SK-N-SH (cell line): Measurements from ENCODE around the gene NCBP3. TPM values are rescaled to one million over a fixed set of nuclear protein-coding genes. Genes with fewer than 3 reads are reported as not detected.

Experiments used
- CTCF ChIA-PET: fragments of 300-600, 350-600 bp; formaldehyde crosslinking; extraction: SDS; loops from one replicate; lab custom pipeline; 2021; lab: Yijun Ruan, JAX
- POLR2A ChIA-PET: fragments of 350-600 bp; sonication (Branson Sonifier 250); formaldehyde crosslinking; extraction: SDS; loops from one replicate; lab custom pipeline; 2020; ENCODE audit warnings: antibody characterized with exemption, inconsistent platforms; lab: Yijun Ruan, JAX
- DNase-seq: peaks from one replicate; pipeline ENCODE4 v3.0.0; 2012
- H2AFZ ChIP-seq: fragments of 200-600 bp; sonication (generic); 2 replicates; pipeline ENCODE4 v1.8.1; 2016; ENCODE audit warnings: antibody characterized with exemption, mild to moderate bottlenecking, low read depth
- H3F3A ChIP-seq: fragments of 200-600 bp; sonication (generic); replicated peaks from 2 replicates; pipeline ENCODE3; 2016; ENCODE audit warnings: antibody characterized with exemption, mild to moderate bottlenecking; ENCODE audit not compliant: insufficient read depth
- H3K27ac ChIP-seq, 2 experiments: fragments of 200-500 bp in 1 of 2; fragments of 200-600 bp in 1 of 2; sonication (Bioruptor generic) in 1 of 2; sonication (generic), shearing (Covaris generic) in 1 of 2; 2 replicates each; pipeline versions ENCODE4 v1.5.1 to v1.6.1; 2014 to 2016; ENCODE audit warnings: low read depth in 2 of 2, inconsistent platforms in 1 of 2, low read length in 1 of 2, mild to moderate bottlenecking in 1 of 2, mixed read lengths in 1 of 2
- H3K27me3 ChIP-seq: fragments of 200-600 bp; sonication (generic), shearing (Covaris generic); 2 replicates; pipeline ENCODE4 v1.6.1; 2016; ENCODE audit warnings: mixed run types; ENCODE audit not compliant: insufficient read depth
- H3K36me3 ChIP-seq, 2 experiments: fragments of 200-500 bp in 1 of 2; fragments of 200-600 bp in 1 of 2; sonication (Bioruptor generic) in 1 of 2; sonication (generic) in 1 of 2; replicated peaks in 1 of 2; 2 replicates each; pipeline versions ENCODE3 to v1.5.1; 2014 to 2016; ENCODE audit warnings: low read length in 1 of 2, mild to moderate bottlenecking in 1 of 2; ENCODE audit not compliant: insufficient read depth in 2 of 2, control insufficient read depth in 1 of 2
- H3K4me1 ChIP-seq, 2 experiments: fragments of 200-500 bp in 1 of 2; fragments of 200-600 bp in 1 of 2; sonication (Bioruptor generic) in 1 of 2; sonication (generic), shearing (Covaris generic) in 1 of 2; 2 replicates each; pipeline versions ENCODE4 v1.5.1 to v1.6.1; 2014 to 2016; ENCODE audit warnings: low read depth in 1 of 2, low read length in 1 of 2, mixed run types in 1 of 2; ENCODE audit not compliant: insufficient read depth in 2 of 2, control insufficient read depth in 1 of 2
- H3K4me2 ChIP-seq: fragments of 200-600 bp; sonication (generic), shearing (Covaris generic); 2 replicates; pipeline ENCODE4 v1.6.1; 2017; ENCODE audit warnings: mixed run types
- H3K4me3 ChIP-seq, 2 experiments: fragments of 200-500 bp in 1 of 2; fragments of 200-600 bp in 1 of 2; sonication (Bioruptor generic) in 1 of 2; sonication (generic), shearing (Covaris generic) in 1 of 2; 2 replicates each; pipeline versions ENCODE4 v1.5.1 to v1.8.1; 2014 to 2016; ENCODE audit warnings: low read depth in 2 of 2, inconsistent platforms in 1 of 2, low read length in 1 of 2, mild to moderate bottlenecking in 1 of 2, mixed read lengths in 1 of 2, moderate library complexity in 1 of 2
- H3K79me2 ChIP-seq: fragments of 200-600 bp; sonication (generic); 2 replicates; pipeline ENCODE4 v1.8.1; 2017; ENCODE audit warnings: mild to moderate bottlenecking; ENCODE audit not compliant: insufficient read depth
- H3K9ac ChIP-seq: fragments of 200-600 bp; sonication (generic); 2 replicates; pipeline ENCODE4 v1.6.1; 2017; ENCODE audit warnings: mixed run types
- H3K9me2 ChIP-seq: fragments of 200-600 bp; sonication (generic); 2 replicates; pipeline ENCODE4 v1.6.1; 2017; ENCODE audit warnings: mixed run types
- H3K9me3 ChIP-seq: fragments of 200-600 bp; sonication (generic); 2 replicates; pipeline ENCODE4 v1.6.1; 2017; ENCODE audit warnings: mixed run types, mild to moderate bottlenecking, moderate library complexity
- H4K20me1 ChIP-seq: fragments of 200-600 bp; sonication (generic); 2 replicates; pipeline ENCODE4 v1.6.1; 2017; ENCODE audit warnings: mild to moderate bottlenecking, mixed run types; ENCODE audit not compliant: insufficient read depth
- CHD2 ChIP-seq: fragments of 150-350 bp; IDR thresholded peaks from 2 replicates; pipeline ENCODE4 v1.6.1; 2018; ENCODE audit warnings: low read length; ENCODE audit not compliant: partially characterized antibody
- EZH2phosphoT487 ChIP-seq: fragments of 200-600 bp; sonication (generic); IDR thresholded peaks from 2 replicates; pipeline ENCODE4 v1.6.1; 2017; ENCODE audit warnings: low read depth, mixed run types, mild to moderate bottlenecking, antibody characterized with exemption, moderate library complexity, borderline replicate concordance
- FOSL2 ChIP-seq: IDR thresholded peaks from 2 replicates; pipeline ENCODE4 v1.4.0; 2012; ENCODE audit warnings: low read depth, mild to moderate bottlenecking, moderate library complexity, borderline replicate concordance
- GABPA ChIP-seq: IDR thresholded peaks from 2 replicates; pipeline ENCODE4 v1.4.0; 2012; ENCODE audit warnings: low read depth, mild to moderate bottlenecking
- GATA2 ChIP-seq: sonication (generic); formaldehyde crosslinking; IDR thresholded peaks from 2 replicates; pipeline ENCODE4 v1.5.0; 2020; ENCODE audit warnings: mild to moderate bottlenecking, missing genetic modification reagents
- IRF3 ChIP-seq: fragments of 150-350 bp; IDR thresholded peaks from 2 replicates; pipeline ENCODE4 v1.6.1; 2016; ENCODE audit warnings: mild to moderate bottlenecking, low read depth, low read length
- MAX ChIP-seq: IDR thresholded peaks from 2 replicates; pipeline ENCODE4 v1.4.0; 2012; ENCODE audit warnings: low read depth
- MXI1 ChIP-seq: IDR thresholded peaks from 2 replicates; pipeline ENCODE4 v1.6.1; 2012; ENCODE audit warnings: mild to moderate bottlenecking, low read depth, low read length, improper control_type of control experiment
- NFIC ChIP-seq: IDR thresholded peaks from 2 replicates; pipeline ENCODE4 v1.4.0; 2012; ENCODE audit warnings: borderline replicate concordance
- NRF1 ChIP-seq: IDR thresholded peaks from 2 replicates; pipeline ENCODE4 v1.6.1; 2012; ENCODE audit warnings: low read depth, mild to moderate bottlenecking, low read length
- PBX3 ChIP-seq: IDR thresholded peaks from 2 replicates; pipeline ENCODE4; 2012
- RAD21 ChIP-seq: IDR thresholded peaks from 2 replicates; pipeline ENCODE4 v1.6.1; 2012; ENCODE audit warnings: mild to moderate bottlenecking, low read length
- RCOR1 ChIP-seq: fragments of 150-350 bp; IDR thresholded peaks from 2 replicates; pipeline ENCODE4 v1.6.1; 2017; ENCODE audit warnings: antibody characterized with exemption, low read length
- REST ChIP-seq: IDR thresholded peaks from 2 replicates; pipeline ENCODE4 v1.6.1; 2012; ENCODE audit warnings: mild to moderate bottlenecking, low read depth, low read length, moderate library complexity
- RFX5 ChIP-seq: IDR thresholded peaks from 2 replicates; pipeline ENCODE4 v1.6.1; 2012; ENCODE audit warnings: mild to moderate bottlenecking, improper control_type of control experiment, low read length
- RXRA ChIP-seq: IDR thresholded peaks from 2 replicates; pipeline ENCODE4 v1.4.0; 2012; ENCODE audit warnings: low read depth, mild to moderate bottlenecking, borderline replicate concordance
- SIN3A ChIP-seq: IDR thresholded peaks from 2 replicates; pipeline ENCODE4 v1.6.1; 2012; ENCODE audit warnings: low read depth, mild to moderate bottlenecking, low read length, moderate library complexity, borderline replicate concordance
- SMC3 ChIP-seq: IDR thresholded peaks from 2 replicates; pipeline ENCODE4 v1.6.1; 2012; ENCODE audit warnings: low read depth, low read length, improper control_type of control experiment
- YY1 ChIP-seq: IDR thresholded peaks from 2 replicates; pipeline ENCODE4 v1.4.0; 2012; ENCODE audit warnings: low read depth, mild to moderate bottlenecking
- WGBS: methylation state at CpG from one replicate; pipeline ENCODE4 v1.1.6; 2017; ENCODE audit warnings: low lambda C conversion rate; 5-methylcytosine and 5-hydroxymethylcytosine counted together
- polyA plus RNA-seq, 3 experiments: library from polyadenylated mRNA; depleted of rRNA; stranded (reverse); fragments of >200 nt; gene quantifications; 2 replicates each; pipeline ENCODE4 v1.2.3, GENCODE V29; 2012
- TF ChIP-seq, protein P1 (sequence below): IDR thresholded peaks from 2 replicates; pipeline ENCODE4 v1.4.0; 2012; ENCODE audit warnings: low read depth, borderline replicate concordance

NCBP3 gene
- polyA plus RNA-seq, 1 of the 3 experiments (the other 2 are of a cell fraction), result 6.5 TPM

GRCh38 chr17:3821101-3821500 is 24.9 kb downstream of the NCBP3 start:
- ChIA-PET CTCF (interaction anchor here (1.6 kb wide), 1 partner anchor 84 kb away, joined by 4 read pairs; no protein-coding TSS in a partner anchor), POLR2A (no interaction called here)
- no peak overlapping the region for H3K4me2 ChIP-seq
- no peaks in the 10 kb centered on the region for H3K4me1 ChIP-seq
- no peaks in the 10 kb centered on the region for H3F3A ChIP-seq
- no peak for TF ChIP-seq NRF1
- TF ChIP-seq RCOR1, result no peak
- no peak for TF ChIP-seq REST
- TF ChIP-seq GABPA, result no peak
- TF ChIP-seq NFIC, result no peak
- TF ChIP-seq RXRA, result no peak
- TF ChIP-seq RAD21, result no peak
- no peak for TF ChIP-seq RFX5
- no peak for TF ChIP-seq SMC3
- peaks cover 71 to 79% of the 10 kb centered on the region in 2 experiments for H3K36me3 ChIP-seq
- DNase-seq, result no peak
- no peak overlapping the region for H3K9ac ChIP-seq
- no peak overlapping the region for H2AFZ ChIP-seq
- no peaks in the 10 kb centered on the region for H3K79me2 ChIP-seq
- no peaks in the 10 kb centered on the region for H3K9me2 ChIP-seq
- H3K27ac ChIP-seq, result no peak overlapping the region
- no peaks in the 10 kb centered on the region for H4K20me1 ChIP-seq
- no peaks in the 10 kb centered on the region for H3K27me3 ChIP-seq
- H3K4me3 ChIP-seq, result no peak overlapping the region
- WGBS, result 97% methylated on average over 9 of the region's 9 CpGs
- H3K9me3 ChIP-seq, result no peaks in the 10 kb centered on the region

- H3K9ac ChIP-seq, result no peak overlapping the region
- no peaks in the 10 kb centered on the region for H3K9me2 ChIP-seq
- no peaks in the 10 kb centered on the region for H3K4me1 ChIP-seq
- no peaks in the 10 kb centered on the region for H3K27me3 ChIP-seq
- H3K9me3 ChIP-seq, result no peaks in the 10 kb centered on the region
- no peaks in the 10 kb centered on the region for H4K20me1 ChIP-seq
- DNase-seq, result no peak
- H3F3A ChIP-seq, result no peaks in the 10 kb centered on the region
- POLR2A ChIA-PET, result no interaction called here
- WGBS, result 92% methylated on average over 6 of the region's 6 CpGs
- H2AFZ ChIP-seq, result no peak overlapping the region
- no peak overlapping the region for H3K4me2 ChIP-seq
- H3K4me3 ChIP-seq, result no peak overlapping the region
- H3K36me3 ChIP-seq, result peaks cover 71 to 73% of the 10 kb centered on the region in 2 experiments
- no peaks in the 10 kb centered on the region for H3K79me2 ChIP-seq
- no peak overlapping the region for H3K27ac ChIP-seq
- CTCF ChIA-PET, result interaction anchor here (1.4 to 1.6 kb wide), 2 partner anchors 9 to 84 kb away, joined by 3 to 5 read pairs; no protein-coding TSS in a partner anchor
- TF ChIP-seq SMC3 (no peak), PBX3 (no peak), GATA2 (CRISPR knock-in tag) (no peak), RAD21 (no peak), FOSL2 (no peak), EZH2phosphoT487 (no peak), SIN3A (no peak), MAX (no peak), CHD2 (no peak), MXI1 (no peak), RCOR1 (no peak), GABPA (no peak), YY1 (no peak), IRF3 (no peak)
- TF ChIP-seq, protein P1, sequence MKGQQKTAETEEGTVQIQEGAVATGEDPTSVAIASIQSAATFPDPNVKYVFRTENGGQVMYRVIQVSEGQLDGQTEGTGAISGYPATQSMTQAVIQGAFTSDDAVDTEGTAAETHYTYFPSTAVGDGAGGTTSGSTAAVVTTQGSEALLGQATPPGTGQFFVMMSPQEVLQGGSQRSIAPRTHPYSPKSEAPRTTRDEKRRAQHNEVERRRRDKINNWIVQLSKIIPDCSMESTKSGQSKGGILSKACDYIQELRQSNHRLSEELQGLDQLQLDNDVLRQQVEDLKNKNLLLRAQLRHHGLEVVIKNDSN, result no peak
Observed at GRCh38 chr17:3818786-3819185, 27.3 kb downstream of the NCBP3 start.
